Dendritic cell treated with granulocyte-macrophage colony-stimulating factor and Interleukin-4, amounts not matched to agents 40 ng/mL and 50 ng/mL, for 4 days (primary cell): ENCODE results near the gene CEND1.
"Not testable (repeated sequence)": the region's sequence is repeated elsewhere in the genome, so short reads cannot be mapped to it uniquely, and the experiment has no call there.

ENCODE experiments used
- H3K27ac Mint-ChIP-seq: one replicate; pipeline ENCODE4 v1.8.0; 2022; ENCODE audit warnings: mild to moderate bottlenecking, mixed read lengths
- H3K27me3 Mint-ChIP-seq: one replicate; pipeline ENCODE4 v1.8.0; 2022; ENCODE audit warnings: mild to moderate bottlenecking, mixed read lengths
- H3K36me3 Mint-ChIP-seq: one replicate; pipeline ENCODE4 v1.8.0; 2022; ENCODE audit warnings: low read depth, mixed read lengths
- H3K4me1 Mint-ChIP-seq: one replicate; pipeline ENCODE4 v1.8.0; 2022; ENCODE audit warnings: low read depth, mixed read lengths
- H3K4me3 Mint-ChIP-seq: one replicate; pipeline ENCODE4 v1.8.0; 2022; ENCODE audit warnings: mild to moderate bottlenecking, moderate library complexity, mixed read lengths
- H3K9me3 Mint-ChIP-seq: one replicate; pipeline ENCODE4 v1.8.0; 2022; ENCODE audit warnings: mixed read lengths
- intact Hi-C: fragments of 100-400 bp; cut with micrococcal nuclease; formaldehyde crosslinking; loops from one replicate; pipeline ENCODE4 v1.15.0; 2022

CEND1 gene

GRCh38 chr11:745428-745827 is 44.5 kb downstream of the CEND1 start:
- Mint-ChIP-seq H3K4me1 (peaks cover 16% of the 10 kb centered on the region), H3K27ac (no peak overlapping the region), H3K9me3 (no peaks in the 10 kb centered on the region), H3K27me3 (peaks cover 2% of the 10 kb centered on the region), H3K36me3 (peaks cover 29% of the 10 kb centered on the region), H3K4me3 (no peak overlapping the region)
- intact Hi-C loops: no loop called here

GRCh38 chr11:742571-743201 is 47.2 kb downstream of the CEND1 start:
- H3K9me3 Mint-ChIP-seq: no peaks in the 10 kb centered on the region
- intact Hi-C loops: no loop called here
- H3K36me3 Mint-ChIP-seq: peaks cover 12% of the 10 kb centered on the region
- no peak overlapping the region for H3K27ac Mint-ChIP-seq
- peaks cover 15% of the 10 kb centered on the region for H3K27me3 Mint-ChIP-seq
- H3K4me1 Mint-ChIP-seq: peaks cover 11% of the 10 kb centered on the region
- H3K4me3 Mint-ChIP-seq: no peak overlapping the region

GRCh38 chr11:742156-742546 is 47.7 kb downstream of the CEND1 start:
- no peak overlapping the region for H3K27ac Mint-ChIP-seq
- peaks cover 20% of the 10 kb centered on the region for H3K27me3 Mint-ChIP-seq
- H3K4me3 Mint-ChIP-seq: no peak overlapping the region
- peaks cover 17% of the 10 kb centered on the region for H3K4me1 Mint-ChIP-seq
- peaks cover 6% of the 10 kb centered on the region for H3K36me3 Mint-ChIP-seq
- no peaks in the 10 kb centered on the region for H3K9me3 Mint-ChIP-seq
- intact Hi-C loops: no loop called here

- Mint-ChIP-seq H3K4me3 (peak overlapping the region; percentile 37), H3K27me3 (peaks cover 37% of the 10 kb centered on the region), H3K4me1 (peaks cover 15% of the 10 kb centered on the region), H3K27ac (peak overlapping the region; percentile 50)
- intact Hi-C loops, H3K36me3 Mint-ChIP-seq, H3K9me3 Mint-ChIP-seq: not testable (repeated sequence)
Measured at GRCh38 chr11:737899-738298, 52.0 kb downstream of the CEND1 start.

- H3K27me3 Mint-ChIP-seq: peaks cover 42% of the 10 kb centered on the region
- peak overlapping the region; percentile 50 for H3K27ac Mint-ChIP-seq
- H3K4me1 Mint-ChIP-seq: peaks cover 15% of the 10 kb centered on the region
- H3K36me3 Mint-ChIP-seq: no peaks in the 10 kb centered on the region
- H3K9me3 Mint-ChIP-seq: no peaks in the 10 kb centered on the region
- H3K4me3 Mint-ChIP-seq: peak overlapping the region; percentile 37
- intact Hi-C loops: no loop called here
Measured at GRCh38 chr11:737366-737765, 52.5 kb downstream of the CEND1 start.
